ENCODE measurements around the gene PCCA. TPM values are rescaled to one million over a fixed set of nuclear protein-coding genes. Genes with fewer than 3 reads are reported as not detected.

PCCA gene
- total RNA-seq, 4 donors from 2014 or later, result 34.6 to 58.4 (median 40.1) TPM

DNA sequence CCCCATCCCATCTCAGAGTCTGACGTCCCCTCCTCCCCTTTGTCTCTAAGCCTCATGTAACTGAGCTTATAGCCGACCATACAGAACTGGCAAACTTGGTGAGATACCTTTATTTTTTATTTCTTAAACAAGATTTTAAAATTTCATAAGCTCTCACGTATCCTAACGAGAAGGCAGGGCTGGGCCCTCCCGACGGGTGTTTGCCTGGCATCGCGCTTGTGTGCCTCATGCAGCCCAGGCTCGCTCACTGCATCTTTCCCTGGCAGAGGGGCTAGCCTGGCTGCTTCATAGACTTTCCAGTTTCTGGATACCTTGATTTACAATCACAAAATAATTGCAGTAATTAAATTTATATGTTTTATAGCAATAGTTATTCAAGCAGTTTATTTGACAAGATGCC, 430.7 kb downstream of the PCCA start:
- WGBS, 2 donors (ENCODE audit: low coverage in 1 of 2), result 96 to 97% methylated on average over 8 to 9 of the region's 9 CpGs
- no peak overlapping the region for H3K4me3 ChIP-seq

DNA sequence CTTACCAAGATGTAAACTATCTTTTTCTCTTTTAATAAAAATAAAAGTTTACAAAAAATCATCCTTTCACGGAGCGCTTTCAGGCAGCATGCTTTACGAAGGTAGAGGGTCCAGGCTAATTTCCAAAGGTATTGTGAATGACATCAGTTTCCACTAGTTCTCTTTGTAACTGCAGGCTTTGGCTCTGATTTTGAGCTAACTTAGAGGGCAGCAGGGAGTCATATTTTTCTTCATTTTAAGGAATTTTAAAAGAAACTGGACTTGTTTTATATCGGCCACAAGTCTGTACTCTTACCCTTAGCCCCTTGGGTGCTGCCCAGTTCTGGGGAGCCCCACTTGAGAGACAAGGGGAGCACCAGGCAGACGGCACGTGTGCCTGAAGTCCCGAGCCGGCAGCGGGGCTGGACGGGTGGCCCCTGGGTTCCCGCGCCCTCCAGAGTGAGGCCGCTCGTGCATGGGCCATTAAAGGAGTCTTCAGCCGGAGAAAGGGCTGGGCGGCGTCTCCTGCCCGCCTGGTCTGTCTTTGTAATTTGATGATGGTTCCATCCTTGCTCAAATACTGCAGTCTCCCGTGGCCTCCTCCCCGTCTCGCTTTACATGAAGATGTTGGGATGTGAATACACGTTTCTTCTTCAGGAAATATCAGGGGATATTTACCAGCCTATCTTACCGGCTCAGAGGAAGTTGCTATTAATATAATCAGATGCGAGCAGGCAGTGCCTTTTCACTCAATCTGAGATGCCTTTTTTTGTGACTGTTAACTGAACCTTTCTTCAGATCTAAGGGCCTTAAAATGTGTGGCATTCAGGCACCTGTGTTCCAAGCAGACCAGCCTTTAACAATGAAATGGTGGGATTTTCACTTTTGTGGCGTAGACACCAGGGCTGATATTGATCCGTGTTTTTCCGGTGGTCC, 432.3 kb downstream of the PCCA start:
- Histone ChIP-seq H3K4me1 (no peaks in the 10 kb centered on the region), H3K27me3 (no peaks in the 10 kb centered on the region), H3K27ac (no peak overlapping the region), H3K36me3 (peaks cover 0 to 13% of the 10 kb centered on the region in 2 donors), H3K9me3 (no peaks in the 10 kb centered on the region), H3K4me3 (no peak overlapping the region)
- no peak for ATAC-seq
- 80 to 84% methylated on average over 13 to 14 of the region's 27 CpGs for WGBS, 2 donors (ENCODE audit: low coverage in 1 of 2)
- TF ChIP-seq EP300 (IDR thresholded peaks at IDR 0.05) (no peak), POLR2A (IDR thresholded peaks at IDR 0.05) (no peak), POLR2AphosphoS5 (IDR thresholded peaks at IDR 0.05) (no peak)
- TF ChIP-seq, protein P1, sequence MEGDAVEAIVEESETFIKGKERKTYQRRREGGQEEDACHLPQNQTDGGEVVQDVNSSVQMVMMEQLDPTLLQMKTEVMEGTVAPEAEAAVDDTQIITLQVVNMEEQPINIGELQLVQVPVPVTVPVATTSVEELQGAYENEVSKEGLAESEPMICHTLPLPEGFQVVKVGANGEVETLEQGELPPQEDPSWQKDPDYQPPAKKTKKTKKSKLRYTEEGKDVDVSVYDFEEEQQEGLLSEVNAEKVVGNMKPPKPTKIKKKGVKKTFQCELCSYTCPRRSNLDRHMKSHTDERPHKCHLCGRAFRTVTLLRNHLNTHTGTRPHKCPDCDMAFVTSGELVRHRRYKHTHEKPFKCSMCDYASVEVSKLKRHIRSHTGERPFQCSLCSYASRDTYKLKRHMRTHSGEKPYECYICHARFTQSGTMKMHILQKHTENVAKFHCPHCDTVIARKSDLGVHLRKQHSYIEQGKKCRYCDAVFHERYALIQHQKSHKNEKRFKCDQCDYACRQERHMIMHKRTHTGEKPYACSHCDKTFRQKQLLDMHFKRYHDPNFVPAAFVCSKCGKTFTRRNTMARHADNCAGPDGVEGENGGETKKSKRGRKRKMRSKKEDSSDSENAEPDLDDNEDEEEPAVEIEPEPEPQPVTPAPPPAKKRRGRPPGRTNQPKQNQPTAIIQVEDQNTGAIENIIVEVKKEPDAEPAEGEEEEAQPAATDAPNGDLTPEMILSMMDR (IDR thresholded peaks at IDR 0.05), result no peak

More for the DNA sequence above, 430.7 kb downstream of the PCCA start:
- Histone ChIP-seq H3K36me3 (peaks cover 0 to 6% of the 10 kb centered on the region in 2 donors), H3K27ac (no peak overlapping the region), H3K4me1 (peaks cover 0 to 2% (median 0%) of the 10 kb centered on the region in 3 donors), H3K9me3 (no peaks in the 10 kb centered on the region), H3K27me3 (no peaks in the 10 kb centered on the region)
- TF ChIP-seq POLR2AphosphoS5 (IDR thresholded peaks at IDR 0.05) (no peak), EP300 (IDR thresholded peaks at IDR 0.05) (no peak), POLR2A (IDR thresholded peaks at IDR 0.05) (no peak)
- TF ChIP-seq, protein P1 (IDR thresholded peaks at IDR 0.05), result no peak
- no peak for ATAC-seq

DNA sequence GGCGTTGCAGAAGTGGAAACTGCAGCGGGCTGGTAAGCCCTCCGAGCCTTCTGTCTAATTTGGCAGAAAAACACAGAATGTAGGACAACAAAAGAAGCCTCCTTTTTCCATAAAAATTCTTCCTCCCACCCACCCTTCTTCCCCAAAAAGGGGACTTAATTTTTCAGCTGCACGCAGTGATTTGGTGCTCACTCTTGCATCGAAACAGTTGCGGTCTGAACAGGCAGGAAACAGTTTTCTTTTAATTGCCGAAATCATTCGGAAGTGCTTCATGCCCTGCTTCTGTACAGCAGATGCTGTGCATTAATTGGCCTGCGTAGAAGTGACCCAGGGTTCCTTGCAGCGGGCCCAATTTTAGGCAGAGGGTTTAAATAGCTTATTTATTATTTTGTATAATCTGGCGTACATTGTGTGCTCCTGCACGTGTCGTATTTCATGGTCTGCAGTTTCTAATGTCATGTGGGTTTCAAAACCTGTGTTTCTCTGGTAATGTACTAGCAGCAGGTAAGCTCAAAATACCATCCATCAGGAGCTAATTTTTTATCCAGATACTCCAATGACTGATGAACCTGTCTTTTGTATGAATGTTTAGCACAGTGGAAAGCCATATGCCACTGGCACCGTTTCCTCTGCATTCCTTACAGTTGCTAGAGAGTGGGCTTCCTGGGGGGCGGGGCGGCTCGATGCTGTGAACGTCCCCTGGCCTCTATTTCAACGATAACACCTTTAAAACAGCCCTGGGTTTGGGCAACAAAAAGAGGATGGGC, 433.1 kb downstream of the PCCA start:
- no peak for ATAC-seq
- no peak overlapping the region for H3K27ac ChIP-seq
- H3K27me3 ChIP-seq, result no peaks in the 10 kb centered on the region
- no peak for TF ChIP-seq EP300 (IDR thresholded peaks at IDR 0.05)
- TF ChIP-seq, protein P1 (IDR thresholded peaks at IDR 0.05), result no peak
- TF ChIP-seq POLR2A (IDR thresholded peaks at IDR 0.05), result no peak
- TF ChIP-seq POLR2AphosphoS5 (IDR thresholded peaks at IDR 0.05), result no peak
- peaks cover 0 to 21% of the 10 kb centered on the region in 2 donors for H3K36me3 ChIP-seq
- no peaks in the 10 kb centered on the region for H3K4me1 ChIP-seq
- H3K9me3 ChIP-seq, result no peaks in the 10 kb centered on the region
- 91 to 92% methylated on average over 16 to 19 of the region's 19 CpGs for whole genome bisulfite sequencing, 2 donors (ENCODE audit: low coverage in 1 of 2)
- no peak overlapping the region for H3K4me3 ChIP-seq

DNA sequence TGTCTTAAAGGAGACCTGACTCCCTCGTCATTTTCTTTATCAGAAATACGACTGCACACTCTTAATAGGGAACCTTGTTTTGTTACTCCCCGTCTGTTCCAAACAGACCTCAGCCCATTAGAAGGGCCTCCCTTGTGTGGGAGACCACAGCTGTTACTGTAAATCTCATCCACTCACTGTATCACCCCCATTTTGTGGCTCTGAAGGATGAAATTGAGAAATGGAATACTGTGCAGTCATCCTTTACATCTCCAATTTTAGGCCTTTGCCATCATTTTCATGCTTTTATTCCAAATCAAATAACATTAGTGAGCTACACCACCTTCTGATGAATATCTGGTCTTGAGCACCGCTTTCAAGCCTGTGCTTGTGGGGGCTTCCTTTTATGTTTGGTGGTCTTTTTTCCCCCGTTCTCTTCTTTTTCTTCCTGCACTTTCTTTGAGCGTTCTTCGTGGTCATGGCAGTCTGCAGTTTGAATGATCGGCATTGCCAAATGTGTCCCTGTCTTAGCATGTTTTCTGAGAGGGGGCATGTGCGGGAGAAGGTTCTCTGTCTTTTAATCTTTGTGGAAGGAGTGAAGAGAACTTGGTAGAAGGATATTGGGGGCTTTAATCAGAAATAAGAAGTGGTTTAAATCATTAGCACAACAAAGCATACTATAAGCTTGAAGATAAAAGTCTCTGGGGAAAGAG, 433.9 kb downstream of the PCCA start:
- 100% methylated on average over 1 to 9 of the region's 9 CpGs for WGBS, 2 donors (ENCODE audit: low coverage in 1 of 2)
- H3K9me3 ChIP-seq, result no peaks in the 10 kb centered on the region
- TF ChIP-seq EP300 (IDR thresholded peaks at IDR 0.05), result no peak
- no peak for TF ChIP-seq POLR2A (IDR thresholded peaks at IDR 0.05)
- no peak for TF ChIP-seq POLR2AphosphoS5 (IDR thresholded peaks at IDR 0.05)
- TF ChIP-seq, protein P1 (IDR thresholded peaks at IDR 0.05), result no peak
- peaks cover 0 to 28% of the 10 kb centered on the region in 2 donors for H3K36me3 ChIP-seq
- H3K27ac ChIP-seq, result no peak overlapping the region
- no peaks in the 10 kb centered on the region for H3K4me1 ChIP-seq
- no peak overlapping the region for H3K4me3 ChIP-seq
- H3K27me3 ChIP-seq, result no peaks in the 10 kb centered on the region
- ATAC-seq, result no peak
